Aortic smooth muscle cell (primary cell): Measurements from ENCODE around the gene ALKBH3. TPM values are rescaled to one million over a fixed set of nuclear protein-coding genes. Genes with fewer than 3 reads are reported as not detected.

Source experiments
- total RNA-seq: library from RNA; depleted of rRNA; stranded (reverse); fragments of >200 nt; gene quantifications from 2 replicates; pipeline ENCODE4 v1.2.3, GENCODE V29; 2014

The ALKBH3 gene
- total RNA-seq = 40.6 and 42.4 TPM in 2 replicates

DNA sequence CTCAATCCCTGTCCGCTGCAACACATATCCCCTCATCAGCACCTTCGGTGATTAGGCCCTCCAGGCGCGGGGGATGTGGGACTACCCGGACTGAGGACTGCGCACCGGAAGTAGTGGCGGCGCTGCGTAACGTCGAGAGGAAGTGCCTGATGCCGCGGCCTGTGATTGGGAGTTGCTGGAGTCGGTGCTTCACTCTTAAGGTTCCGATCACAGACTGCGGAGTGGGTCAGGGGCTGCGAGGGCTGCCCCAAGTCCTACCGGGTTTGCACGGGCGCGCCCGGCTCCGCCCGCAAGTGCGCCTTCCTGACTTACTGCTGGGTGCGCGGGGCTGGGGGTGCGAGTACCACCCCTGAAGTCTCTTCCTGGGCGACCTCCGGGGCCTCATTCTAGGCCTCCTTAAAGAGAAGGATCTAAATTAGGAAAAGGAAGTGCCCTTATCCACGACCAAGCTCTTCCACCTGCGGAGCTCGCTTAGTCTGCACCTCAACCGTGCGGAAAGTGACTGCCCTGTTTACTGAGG lies at the start of gene ALKBH3:
Gene ALKBH3, plus strand, starts transcription at position 192 of the 520 bp plus-strand sequence. CDS start 1,822 bp downstream, outside the sequence.

Other genes starting within 250 kb of the ALKBH3 start
- gene HSD17B12, start 200.1 kb upstream of the ALKBH3 start, total RNA-seq = 65.3 and 95.0 TPM in 2 replicates
- gene C11orf96, start 61.8 kb downstream of the ALKBH3 start, total RNA-seq = 5.4 and 5.8 TPM in 2 replicates
- not detected in 2 replicates for gene ACCSL, start 167.2 kb downstream of the ALKBH3 start, total RNA-seq
- gene ACCS, start 185.4 kb downstream of the ALKBH3 start, total RNA-seq = 8.5 and 10.9 TPM in 2 replicates
- 147 and 159 TPM in 2 replicates for gene EXT2, start 214.8 kb downstream of the ALKBH3 start, total RNA-seq